Ovary (tissue), 9 donors: ENCODE measurements around the gene PRKCH. TPM values are rescaled to one million over a fixed set of nuclear protein-coding genes. Genes with fewer than 3 reads are reported as not detected.

ENCODE experiments used
- DNase-seq, 5 donors: peaks; one replicate each; pipeline ENCODE4 v3.0.0-alpha.2; 2019 to 2020
- H3K27ac ChIP-seq, 2 donors: fragments of 200-600 bp; one replicate each; pipeline versions ENCODE4 v1.5.1 to v1.8.0; 2019 to 2022
- H3K27me3 ChIP-seq: fragments of 200-600 bp; one replicate; pipeline ENCODE4 v1.8.0; 2022
- H3K36me3 ChIP-seq: fragments of 200-600 bp; sonication (generic); one replicate; pipeline ENCODE4 v1.5.1; 2019
- H3K4me1 ChIP-seq: one replicate; pipeline ENCODE4 v1.8.1; 2013; ENCODE audit warnings: mild to moderate bottlenecking, moderate library complexity; ENCODE audit not compliant: insufficient read depth
- H3K4me3 ChIP-seq: fragments of 200-600 bp; sonication (generic); one replicate; pipeline ENCODE4 v1.5.1; 2017
- H3K9me3 ChIP-seq, 2 donors: fragments of 200-600 bp in 1 of 2; sonication (generic) in 1 of 2; one replicate each; pipeline versions ENCODE4 v1.5.1 to v1.8.1; 2013 to 2019; ENCODE audit warnings: mild to moderate bottlenecking in 1 of 2, moderate library complexity in 1 of 2
- CTCF ChIP-seq, 3 donors: fragments of 450-650 bp in 2 of 3; fragments of 200-600 bp in 1 of 3; IDR thresholded peaks; one replicate each; pipeline versions ENCODE4 v1.5.1 to v1.8.0; 2016 to 2022; ENCODE audit warnings: antibody characterized with exemption in 3 of 3, mild to moderate bottlenecking in 1 of 3
- EP300 ChIP-seq: sonication (generic); formaldehyde crosslinking; IDR thresholded peaks from one replicate; pipeline ENCODE4 v1.6.1; 2017; ENCODE audit warnings: antibody characterized with exemption
- POLR2A ChIP-seq: fragments of 450-650 bp; IDR thresholded peaks from one replicate; pipeline ENCODE4 v1.6.1; 2017; ENCODE audit warnings: antibody characterized with exemption, mild to moderate bottlenecking, moderate library complexity
- WGBS, 3 donors: extraction: QIAGEN DNeasy Blood & Tissue Kit in 1 of 3; methylation state at CpG; one replicate each; pipeline versions ENCODE4 v1.1.5 to v1.1.7; 2013 to 2017; 5-methylcytosine and 5-hydroxymethylcytosine counted together
- intact Hi-C, 4 donors: fragments of 100-400 bp; cut with DNase I; formaldehyde crosslinking; loops; one replicate each; pipeline versions ENCODE4 v1.11.0 to v1.15.1; 2022 to 2023
- polyA plus RNA-seq, 2 donors: library from polyadenylated mRNA; stranded (reverse); fragments of 200-250 nt in 1 of 2; fragments of 350-450 nt in 1 of 2; fragmentation: Illumina TruSeq in 1 of 2; extraction: RNeasy Lipid Tissue Mini Kit (QIAGEN cat#74804) in 1 of 2; gene quantifications; one replicate each; pipeline ENCODE4 v1.2.3, GENCODE V29; 2013 to 2014
- total RNA-seq, 7 donors: library from RNA; depleted of rRNA in 2 of 7; stranded (reverse); fragments of >200 nt in 2 of 7; fragmentation: NEBNext Ultra II Directional in 3 of 7; extraction: Animal tissue kit (Norgen Biotek cat#: 25700) in 3 of 7; gene quantifications; one replicate each; pipeline versions ENCODE4 v1.1.0 to v1.2.4, GENCODE V29; 2016 to 2023
- donor health status: DM: no; HTN: no; CAD: no; lungs with moderate emphysema.
- donor health status: DM: no; HTN: no; CAD: no.
- donor health status: Bipolar disorder and iron deficiency.
- donor health status: DM: yes; HTN: yes; CAD: no.
- donor health status: DM: no; HTN: no; CAD: no.
- donor health status: DM: yes; HTN: yes; CAD: no.

The PRKCH gene
- total and polyA plus RNA-seq, 9 donors, result 8.4 to 47.6 (median 15.9) TPM

- no peak overlapping the region for H3K4me3 ChIP-seq
- peaks cover 8% of the 10 kb centered on the region for H3K4me1 ChIP-seq
- no peaks in the 10 kb centered on the region for H3K36me3 ChIP-seq
- 85 to 89% (median 86%) methylated on average over 6 of the region's 6 CpGs for WGBS, 3 donors
- intact Hi-C loops, result no loop called here
- H3K9me3 ChIP-seq, result no peaks in the 10 kb centered on the region
- no peak overlapping the region for H3K27ac ChIP-seq
- no peak for TF ChIP-seq POLR2A
- no peak for TF ChIP-seq CTCF (IDR thresholded peaks at IDR 0.05)
- TF ChIP-seq EP300, result no peak
- no peaks in the 10 kb centered on the region for H3K27me3 ChIP-seq
- DNase-seq, result no peak
These were observed 180.5 kb downstream of the PRKCH start for GRCh38 chr14:61501714-61502458.

GRCh38 chr14:61502459-61503093 is 181.2 kb downstream of the PRKCH start:
- Histone ChIP-seq H3K9me3 (no peaks in the 10 kb centered on the region), H3K27ac (no peak overlapping the region), H3K27me3 (no peaks in the 10 kb centered on the region), H3K4me1 (peaks cover 8% of the 10 kb centered on the region), H3K4me3 (no peak overlapping the region), H3K36me3 (no peaks in the 10 kb centered on the region)
- 59 to 67% (median 60%) methylated on average over 7 of the region's 7 CpGs for WGBS, 3 donors
- DNase-seq, result no peak
- intact Hi-C loops, result no loop called here
- no peak for TF ChIP-seq EP300
- TF ChIP-seq POLR2A, result no peak
- no peak for TF ChIP-seq CTCF (IDR thresholded peaks at IDR 0.05)

GRCh38 chr14:61503167-61503801 is 181.9 kb downstream of the PRKCH start:
- Histone ChIP-seq H3K4me1 (peaks cover 8% of the 10 kb centered on the region), H3K27ac (no peak overlapping the region), H3K4me3 (no peak overlapping the region), H3K9me3 (no peaks in the 10 kb centered on the region), H3K27me3 (no peaks in the 10 kb centered on the region), H3K36me3 (no peaks in the 10 kb centered on the region)
- TF ChIP-seq POLR2A, result no peak
- TF ChIP-seq EP300, result no peak
- TF ChIP-seq CTCF (IDR thresholded peaks at IDR 0.05), result no peak
- no peak for DNase-seq
- intact Hi-C loops, result no loop called here
- WGBS, 3 donors, result 77 to 89% (median 82%) methylated on average over 7 of the region's 7 CpGs

GRCh38 chr14:61504901-61505300 is 183.5 kb downstream of the PRKCH start:
- no peak for DNase-seq
- no peaks in the 10 kb centered on the region for H3K27me3 ChIP-seq
- H3K4me3 ChIP-seq, result no peak overlapping the region
- H3K27ac ChIP-seq, result no peak overlapping the region
- intact Hi-C loops, result no loop called here
- TF ChIP-seq CTCF (IDR thresholded peaks at IDR 0.05), result no peak
- TF ChIP-seq POLR2A, result no peak
- no peak for TF ChIP-seq EP300
- no peaks in the 10 kb centered on the region for H3K4me1 ChIP-seq
- WGBS, 3 donors, result 84 to 95% (median 91%) methylated on average over 2 of the region's 2 CpGs
- H3K36me3 ChIP-seq, result no peaks in the 10 kb centered on the region
- H3K9me3 ChIP-seq, result no peaks in the 10 kb centered on the region
